ENCODE data around the gene TMEM115. TPM values are rescaled to one million over a fixed set of nuclear protein-coding genes. Genes with fewer than 3 reads are reported as not detected.
A peak's percentile ranks its signal among the peaks of the same experiment; 100 is the strongest.

The TMEM115 gene
- total and polyA plus RNA-seq, 2 of the 13 experiments (the other 11 are each of a cell fraction or from before 2014, with no cell fraction given) = 22.1 to 30.7 TPM

DNA sequence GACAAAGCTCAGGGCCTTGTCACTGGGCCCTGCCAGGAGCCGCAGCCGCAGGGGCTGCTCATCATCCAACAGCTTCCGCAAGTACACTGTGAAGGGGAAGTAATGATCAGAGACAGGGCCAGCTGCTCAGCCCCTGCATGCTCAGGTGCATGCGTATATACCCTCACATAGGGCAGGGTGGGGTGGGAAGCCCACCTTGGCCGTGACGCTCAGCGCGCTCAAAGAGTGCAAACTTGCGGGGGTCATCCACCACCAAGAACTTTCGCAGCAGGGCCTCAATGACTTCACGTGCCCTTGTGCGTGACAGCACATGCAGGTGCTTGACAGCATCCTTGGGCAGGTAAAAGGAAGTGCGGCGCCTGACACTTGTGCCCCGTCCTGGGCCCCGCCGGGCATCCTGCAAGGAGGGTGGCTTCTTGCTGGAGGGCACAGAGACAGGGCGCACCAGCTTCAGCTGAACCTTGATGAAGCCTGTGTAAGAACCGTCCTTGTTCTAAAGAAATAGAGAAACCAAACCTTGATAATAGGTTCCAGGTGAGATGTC, 27.9 kb downstream of the TMEM115 start (continued):
- TF ChIP-seq HINFP (CRISPR knock-in tag; IDR thresholded peaks at IDR 0.05; ENCODE audit: low read depth) = no peak
- no peak for TF ChIP-seq ZNF775 (CRISPR knock-in tag; IDR thresholded peaks at IDR 0.05; ENCODE audit: borderline replicate concordance)
- no peak for TF ChIP-seq ZNF562 (CRISPR knock-in tag; IDR thresholded peaks at IDR 0.05; ENCODE audit: borderline replicate concordance)
- TF ChIP-seq MAF1 (CRISPR knock-in tag; IDR thresholded peaks at IDR 0.05; ENCODE audit: borderline replicate concordance) = no peak
- TF ChIP-seq THAP8 (CRISPR knock-in tag; IDR thresholded peaks at IDR 0.05; ENCODE audit: borderline replicate concordance) = no peak

GRCh38 chr3:50330330-50330729, 29.0 kb downstream of the TMEM115 start:
- H3K79me2 ChIP-seq (ENCODE audit: insufficient read depth, low read length) = peaks cover 44% of the 10 kb centered on the region
- CTCF ChIA-PET (ENCODE audit: low intra/inter-chr PET ratio, low total read pairs) = no interaction called here
- intact Hi-C loops (cut with micrococcal nuclease; ENCODE audit: unreplicated experiment) = no loop called here
- DNase-seq (ENCODE audit: low spot score) (no peak), FAIRE-seq (no peak), ATAC-seq (no peak)
- H3K27ac ChIP-seq (ENCODE audit: extremely low read length, insufficient read depth, low read length) = no peak overlapping the region
- H2AFZ ChIP-seq (ENCODE audit: low read length) = no peak overlapping the region
- POLR2A ChIA-PET = no interaction called here
- no peak overlapping the region for H3K9ac ChIP-seq (ENCODE audit: insufficient read depth, low read depth, low read length)
- peaks cover 54% of the 10 kb centered on the region for H3K4me1 ChIP-seq (ENCODE audit: insufficient read depth, low read length)
- no TSS peak for BruUV-seq (replicated peaks)
- no peaks in the 10 kb centered on the region for H3K9me3 ChIP-seq (ENCODE audit: low read length)
- no peak overlapping the region for H3K4me3 ChIP-seq (replicated peaks in 1 of 3; ENCODE audit: insufficient read depth in 1 of 3, low read depth in 2 of 3, low read length in 3 of 3)
- WGBS (ENCODE audit: low lambda C conversion rate) = 98% methylated on average over 6 of the region's 10 CpGs
- H3K36me3 ChIP-seq (replicated peaks in 1 of 2; ENCODE audit: control insufficient read depth in 1 of 2, insufficient read depth in 2 of 2, low read length in 2 of 2) = peaks cover 22 to 48% of the 10 kb centered on the region in 2 experiments
- H3K4me2 ChIP-seq (ENCODE audit: low read depth, low read length) = no peak overlapping the region
- in situ Hi-C loops (cut with HindIII; ENCODE audit: extremely low pct_ligation_motif_present, low pct_unique_long_range_greater_than_20kb) = no loop called here
- peaks cover 12% of the 10 kb centered on the region for H4K20me1 ChIP-seq (ENCODE audit: insufficient read depth, low read length)
- H3K27me3 ChIP-seq (ENCODE audit: control insufficient read depth in 1 of 2, insufficient read depth in 2 of 2, low read length in 2 of 2) = no peaks in the 10 kb centered on the region
- TF ChIP-seq NFE2 (CRISPR knock-in tag; IDR thresholded peaks at IDR 0.05) = no peak
- TF ChIP-seq YY1 (IDR thresholded peaks at IDR 0.05; ENCODE audit: insufficient read depth, insufficient replicate concordance, low read depth, low read length) = no peak
- TF ChIP-seq AGO2 (optimal IDR thresholded peaks at IDR 0.05; ENCODE audit: low read depth, low read length) = peak; percentile 61
- TF ChIP-seq KLF6 (CRISPR knock-in tag; IDR thresholded peaks at IDR 0.05) = no peak
- TF ChIP-seq BRD4 (CRISPR knock-in tag; IDR thresholded peaks at IDR 0.05) = no peak
- TF ChIP-seq, protein P1, sequence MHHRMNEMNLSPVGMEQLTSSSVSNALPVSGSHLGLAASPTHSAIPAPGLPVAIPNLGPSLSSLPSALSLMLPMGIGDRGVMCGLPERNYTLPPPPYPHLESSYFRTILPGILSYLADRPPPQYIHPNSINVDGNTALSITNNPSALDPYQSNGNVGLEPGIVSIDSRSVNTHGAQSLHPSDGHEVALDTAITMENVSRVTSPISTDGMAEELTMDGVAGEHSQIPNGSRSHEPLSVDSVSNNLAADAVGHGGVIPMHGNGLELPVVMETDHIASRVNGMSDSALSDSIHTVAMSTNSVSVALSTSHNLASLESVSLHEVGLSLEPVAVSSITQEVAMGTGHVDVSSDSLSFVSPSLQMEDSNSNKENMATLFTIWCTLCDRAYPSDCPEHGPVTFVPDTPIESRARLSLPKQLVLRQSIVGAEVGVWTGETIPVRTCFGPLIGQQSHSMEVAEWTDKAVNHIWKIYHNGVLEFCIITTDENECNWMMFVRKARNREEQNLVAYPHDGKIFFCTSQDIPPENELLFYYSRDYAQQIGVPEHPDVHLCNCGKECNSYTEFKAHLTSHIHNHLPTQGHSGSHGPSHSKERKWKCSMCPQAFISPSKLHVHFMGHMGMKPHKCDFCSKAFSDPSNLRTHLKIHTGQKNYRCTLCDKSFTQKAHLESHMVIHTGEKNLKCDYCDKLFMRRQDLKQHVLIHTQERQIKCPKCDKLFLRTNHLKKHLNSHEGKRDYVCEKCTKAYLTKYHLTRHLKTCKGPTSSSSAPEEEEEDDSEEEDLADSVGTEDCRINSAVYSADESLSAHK (CRISPR knock-in tag; IDR thresholded peaks at IDR 0.05; ENCODE audit: borderline replicate concordance) = no peak
- no peak for TF ChIP-seq ZNF24 (IDR thresholded peaks at IDR 0.05)
- TF ChIP-seq RBM22 (optimal IDR thresholded peaks at IDR 0.05; ENCODE audit: low read length) = peak; percentile 25
- TF ChIP-seq THAP9 (CRISPR knock-in tag; IDR thresholded peaks at IDR 0.05; ENCODE audit: borderline replicate concordance) = no peak
- TF ChIP-seq PRMT3 (CRISPR knock-in tag; IDR thresholded peaks at IDR 0.05; ENCODE audit: borderline replicate concordance, low read depth) = no peak
- TF ChIP-seq ZNF17 (CRISPR knock-in tag; IDR thresholded peaks at IDR 0.05) = no peak

Data from HepG2 (cell line).